ENCODE measurements around the gene CD93.

CD93 gene

DNA sequence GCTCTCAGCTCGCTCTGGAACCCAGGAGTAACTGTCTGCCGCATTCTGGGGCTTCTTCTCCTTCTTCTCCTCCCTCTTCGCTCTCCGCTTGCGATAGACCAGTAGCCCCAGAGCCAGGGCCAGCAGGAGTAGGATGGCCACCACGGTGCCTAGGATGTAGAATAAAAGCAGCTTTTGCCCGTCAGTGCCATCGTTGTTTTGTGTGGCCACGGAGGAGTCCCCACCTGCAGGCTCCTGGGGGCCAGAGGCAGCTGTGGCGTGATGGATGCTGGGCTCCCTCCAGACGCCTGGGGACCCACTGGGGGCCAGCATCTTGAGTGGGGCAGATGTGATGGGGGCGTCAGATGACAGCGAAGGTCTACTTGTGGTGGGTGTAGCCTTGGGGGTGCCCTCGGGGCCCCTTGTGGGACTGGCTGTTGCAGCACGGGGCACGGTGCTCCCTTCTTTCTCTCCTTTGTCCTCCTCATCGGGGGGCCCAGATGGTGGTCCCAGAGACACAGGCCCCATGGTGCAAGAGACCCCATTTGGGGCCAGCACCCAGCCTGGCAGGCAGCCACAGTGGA lies 1.8 kb downstream of the CD93 start:
- no peak for DNase-seq

DNA sequence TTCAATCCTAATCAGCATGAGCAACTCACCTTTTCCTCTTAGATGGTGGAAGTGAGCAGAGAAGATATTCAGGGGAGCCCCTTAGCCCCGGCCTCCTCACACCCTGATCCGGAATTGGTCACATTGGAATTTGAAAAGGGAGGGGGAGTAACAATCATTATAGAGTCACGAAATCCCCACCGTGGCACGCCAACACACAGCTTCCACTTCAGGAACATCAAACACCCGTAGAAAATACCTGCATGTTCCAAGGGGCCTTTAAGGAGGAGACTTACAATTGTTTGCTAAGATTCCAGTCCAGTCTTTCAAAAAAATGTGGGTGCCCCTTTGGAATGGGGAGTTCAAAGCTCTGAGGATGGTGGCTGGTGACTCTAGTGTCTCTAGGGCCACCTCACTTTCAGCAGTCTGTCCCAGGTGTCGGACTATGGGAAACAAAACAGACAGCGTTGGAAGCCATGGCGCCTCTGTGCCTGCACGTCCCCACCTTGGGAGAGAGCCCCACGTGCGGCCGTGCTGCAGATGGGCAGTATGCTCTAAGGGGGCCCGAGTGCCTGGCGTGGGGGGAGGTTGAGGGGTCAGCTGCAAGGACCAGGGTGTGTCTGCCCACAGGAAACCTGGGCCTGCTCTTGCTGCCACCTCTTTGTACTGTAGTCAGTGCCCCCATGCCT lies 2.4 kb downstream of the CD93 start:
- DNase-seq: no peak

DNA sequence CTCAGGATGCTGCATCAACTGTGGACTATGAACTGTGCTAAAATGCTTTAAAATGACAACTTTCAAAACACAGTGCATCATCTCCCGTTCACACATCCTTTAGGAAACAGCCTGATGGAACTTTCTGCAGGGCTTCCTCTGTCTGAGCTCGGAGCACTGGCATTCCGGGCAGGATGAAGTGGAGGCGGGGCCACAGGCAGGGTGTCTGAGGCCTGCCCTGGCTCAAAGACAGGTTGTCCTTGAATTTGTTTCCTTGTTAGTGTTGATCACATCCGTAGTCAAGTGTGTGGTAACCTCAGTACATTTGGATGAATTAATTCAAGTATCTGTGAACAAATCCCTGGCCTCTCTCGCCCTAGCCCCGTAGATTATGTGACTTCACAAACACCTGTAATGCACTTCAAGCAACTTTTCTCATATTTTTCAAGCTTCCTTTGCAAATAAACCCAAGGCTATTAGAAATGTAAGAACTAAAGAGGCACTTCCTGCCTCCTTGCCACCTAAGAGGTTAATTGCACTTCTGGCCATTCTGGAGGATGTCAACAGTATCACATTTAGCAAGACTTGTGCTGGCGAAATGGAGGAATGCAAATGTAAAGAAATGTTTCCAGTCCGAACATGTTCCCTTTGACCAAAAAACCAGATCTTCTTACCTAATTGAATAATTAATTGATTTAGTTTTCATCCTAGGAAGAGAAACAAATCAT lies 3.1 kb downstream of the CD93 start:
- DNase-seq: no peak

DNA sequence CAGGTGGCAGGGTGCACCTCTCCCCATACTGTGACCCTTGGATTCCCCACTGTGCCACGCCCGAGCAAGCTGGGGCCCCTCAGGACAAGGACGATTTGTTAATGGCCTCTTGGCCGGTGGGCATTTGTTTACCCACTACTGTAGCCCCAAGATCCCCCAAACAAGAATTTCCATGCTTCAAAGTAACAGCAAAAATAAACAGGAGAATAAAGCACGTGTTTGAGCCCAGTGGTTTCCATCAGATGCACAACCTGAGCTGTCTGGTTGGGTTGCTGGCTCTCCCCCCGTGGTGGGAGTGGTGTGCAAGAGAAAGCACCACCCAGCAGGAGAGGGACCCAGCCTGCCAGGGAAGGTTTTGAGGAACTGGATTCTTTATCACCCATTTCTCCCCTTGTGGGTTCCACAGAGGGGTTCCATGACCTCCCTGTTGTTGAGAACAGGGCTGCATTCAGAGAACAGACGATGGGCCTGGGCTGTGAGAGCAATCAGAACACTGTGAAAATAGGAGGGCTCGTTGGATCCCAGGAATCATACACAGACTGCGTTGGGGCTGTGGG lies 4.8 kb downstream of the CD93 start:
- no peak for DNase-seq

- DNase-seq: no peak
Measured at GRCh38 chr20:23080521-23080920, 5.6 kb downstream of the CD93 start.

GRCh38 chr20:23079926-23080325 lies 6.2 kb downstream of the CD93 start:
- no peak for DNase-seq

GRCh38 chr20:23079016-23079351 lies 7.1 kb downstream of the CD93 start:
- no peak for DNase-seq

DNA sequence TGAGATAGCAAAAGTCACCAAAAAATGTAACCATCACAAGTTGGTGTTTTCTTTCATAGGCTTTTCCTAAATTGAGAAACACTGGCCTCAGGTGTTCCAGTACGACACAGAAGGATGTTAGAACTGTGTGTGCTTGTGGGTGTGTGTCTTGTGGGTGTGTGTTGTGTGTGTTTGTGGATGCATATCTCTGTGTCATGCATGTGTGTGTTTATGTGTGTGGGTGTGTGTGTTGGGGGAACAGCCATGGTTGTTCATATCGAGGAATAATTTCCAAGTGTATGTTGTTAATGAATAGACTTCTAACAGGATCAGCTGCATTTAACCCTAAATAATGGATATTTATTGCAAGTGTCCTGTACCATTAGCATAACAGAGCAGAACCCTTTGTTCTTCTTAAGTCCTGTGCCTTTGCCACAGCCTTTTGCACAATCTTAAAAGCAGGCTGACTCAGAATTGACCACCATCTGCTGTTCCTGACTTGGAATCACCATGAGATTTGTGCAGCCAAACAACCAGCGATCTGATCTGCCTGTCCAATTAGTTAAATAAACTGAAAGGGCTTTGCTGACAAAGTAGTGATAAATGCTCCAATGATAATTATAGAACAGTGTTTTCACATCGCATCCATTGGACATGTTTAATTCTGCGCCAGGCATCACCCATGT lies 7.6 kb downstream of the CD93 start:
- no peak for DNase-seq

DNA sequence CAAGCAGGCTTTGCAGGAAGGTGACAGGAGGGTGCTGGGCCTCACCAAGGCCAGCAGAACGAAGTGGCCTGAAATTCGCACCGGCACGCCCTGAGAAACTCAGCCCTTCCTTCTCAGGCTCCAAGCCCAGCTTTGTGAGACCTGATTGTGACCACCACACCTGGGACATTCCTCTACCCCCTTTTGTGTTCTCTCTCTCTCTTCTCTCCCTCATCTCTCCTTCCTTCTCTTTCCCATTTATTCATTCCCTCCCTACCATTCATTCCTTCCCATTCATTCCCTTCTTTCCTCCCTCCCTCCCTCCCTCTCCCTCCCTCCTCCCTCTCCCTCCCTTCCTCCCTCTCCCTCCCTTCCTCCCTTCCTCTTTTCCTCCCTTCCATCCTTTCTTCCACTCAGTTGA lies 8.8 kb downstream of the CD93 start:
- no peak for DNase-seq

DNA sequence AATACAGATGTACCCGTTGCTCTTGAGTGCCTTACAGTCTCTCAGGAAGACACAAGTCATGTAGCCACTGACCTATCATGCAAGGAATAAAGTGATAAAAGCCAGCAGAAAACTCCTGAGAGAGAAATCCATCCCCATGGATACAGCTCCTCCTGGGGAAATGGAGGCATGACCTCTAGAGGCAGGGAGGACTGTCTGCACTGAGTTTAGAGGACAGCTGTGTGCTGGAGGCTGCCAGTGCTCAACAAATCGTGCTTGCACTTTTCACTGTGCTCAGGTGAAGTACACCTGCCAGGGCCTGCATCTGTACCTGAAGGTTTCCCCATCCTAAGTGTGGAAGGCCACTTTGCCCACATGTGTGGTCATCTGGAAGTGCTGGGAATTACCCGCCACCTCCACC lies 12.1 kb downstream of the CD93 start:
- no peak for DNase-seq

- DNase-seq: no peak
Measured at GRCh38 chr20:23072892-23073586, 13.1 kb downstream of the CD93 start.

DNA sequence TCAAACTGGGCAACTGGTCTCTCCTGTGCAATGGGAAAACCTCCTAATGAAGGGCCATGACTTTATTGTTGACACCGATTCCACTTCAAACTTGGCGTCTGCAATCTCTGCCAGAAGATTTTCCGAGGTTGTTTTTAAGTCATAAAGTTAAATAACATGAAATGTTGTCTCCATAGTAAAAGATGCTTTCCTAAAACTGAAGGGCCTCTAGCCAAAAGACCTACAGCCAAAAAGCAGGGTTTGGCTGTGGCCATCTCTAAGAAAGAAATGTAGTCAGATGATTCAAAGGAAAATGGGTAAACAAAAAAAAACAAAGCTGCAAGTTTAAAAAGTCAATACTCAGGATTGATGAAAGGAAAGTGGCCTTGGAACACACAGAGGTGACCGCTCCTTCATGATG lies 14.1 kb downstream of the CD93 start:
- DNase-seq: no peak

- no peak for DNase-seq
Measured at GRCh38 chr20:23071398-23071797, 14.7 kb downstream of the CD93 start.

DNA sequence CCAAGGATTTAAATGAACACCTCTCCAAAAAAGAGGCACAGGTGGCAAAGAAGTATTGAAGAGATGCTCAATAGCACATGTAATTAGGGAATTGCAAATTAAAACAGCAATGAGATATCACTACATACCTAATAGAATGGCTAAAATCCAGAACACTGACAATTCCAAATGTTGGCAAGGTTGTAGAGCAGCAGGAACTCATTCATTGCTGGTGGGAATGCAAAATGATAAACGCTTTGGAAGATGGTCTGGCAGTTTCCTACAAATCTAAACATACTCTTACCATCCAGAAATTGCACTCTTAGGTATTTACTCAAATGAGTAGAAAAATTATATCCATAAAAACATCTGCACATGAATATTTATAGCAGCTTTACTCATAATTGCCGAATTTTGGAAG lies 17.0 kb downstream of the CD93 start:
- DNase-seq: no peak

DNA sequence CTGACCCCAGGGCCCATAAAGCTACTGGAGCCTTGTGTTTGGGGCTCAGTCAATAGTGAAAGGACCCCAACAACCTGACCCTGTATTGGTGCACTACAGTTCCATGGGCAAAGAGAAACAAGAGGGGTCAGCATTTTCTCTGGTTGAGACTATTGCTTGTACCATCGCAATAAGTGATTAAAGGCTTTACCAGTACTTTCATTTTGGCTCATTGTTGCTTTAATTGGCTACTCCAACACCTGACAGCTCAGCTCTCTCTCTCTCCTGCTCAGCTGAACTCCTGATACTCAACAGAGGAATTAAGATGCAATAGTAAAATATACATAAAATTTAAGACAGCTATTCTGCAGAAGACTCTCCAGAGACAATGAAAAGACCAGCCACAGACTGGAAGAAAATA lies 17.8 kb downstream of the CD93 start:
- DNase-seq: no peak

GRCh38 chr20:23066772-23067171 lies 19.4 kb downstream of the CD93 start:
- no peak for DNase-seq

GRCh38 chr20:23065266-23066201 lies 20.6 kb downstream of the CD93 start:
- DNase-seq: no peak

DNA sequence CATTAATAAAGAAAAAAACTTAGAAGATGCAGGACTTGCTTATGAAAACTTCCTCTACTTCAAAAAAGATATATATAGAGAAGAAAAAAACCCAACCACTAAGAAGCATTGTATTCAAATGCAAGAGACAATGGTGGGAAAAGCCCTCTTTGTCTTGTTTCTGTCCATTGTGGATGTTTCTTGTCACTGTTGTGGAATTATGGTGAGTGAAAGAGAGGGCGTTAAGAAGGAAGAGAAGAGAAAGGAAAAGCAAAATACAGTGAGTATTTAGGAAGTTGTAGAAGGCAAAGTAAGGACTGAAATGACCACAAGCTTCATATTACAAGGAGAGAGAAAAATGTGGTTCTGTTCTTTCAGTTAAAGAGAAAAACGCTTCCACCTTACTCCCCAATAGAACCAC lies 22.5 kb downstream of the CD93 start:
- DNase-seq: no peak

DNA sequence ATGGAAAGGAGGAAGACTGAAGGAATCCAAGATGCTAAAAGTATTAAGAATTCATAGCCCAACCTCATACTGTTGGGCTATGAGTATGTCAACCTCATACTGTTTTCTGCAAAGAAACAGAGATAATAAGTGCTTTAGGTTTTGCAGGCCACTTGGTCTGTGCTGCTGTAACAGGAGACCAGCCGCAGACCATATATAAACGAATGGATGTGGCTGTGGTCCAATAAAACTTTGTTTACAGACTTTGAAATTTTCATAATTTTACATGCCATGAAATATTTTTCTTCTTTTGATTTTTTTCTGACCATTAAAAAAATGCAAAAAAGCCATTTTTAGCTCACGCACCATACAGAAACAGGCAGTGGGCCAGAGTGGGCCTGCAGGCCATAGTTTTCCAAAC lies 23.0 kb downstream of the CD93 start:
- DNase-seq: no peak

DNA sequence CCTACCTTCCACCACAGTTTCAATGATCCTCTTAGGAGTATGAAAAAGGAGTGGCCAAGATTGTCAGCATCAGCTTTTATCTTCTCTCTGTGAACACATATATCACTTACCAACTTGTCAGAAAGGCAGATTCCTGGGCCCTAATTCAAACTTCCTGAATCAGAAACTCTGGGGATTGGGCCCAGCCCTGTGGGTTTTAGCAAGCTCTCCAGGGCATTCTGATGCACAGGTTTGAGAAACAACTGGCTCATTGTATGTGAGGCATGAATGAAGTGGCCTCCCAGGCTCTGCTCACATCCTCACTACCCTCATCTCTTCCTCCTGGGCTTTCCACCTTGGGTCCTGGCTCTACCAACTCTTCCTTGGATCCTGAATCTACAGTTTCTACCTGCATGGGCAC lies 23.5 kb downstream of the CD93 start:
- no peak for DNase-seq

Data from nucleus accumbens (tissue), 56 donors.